Kidney epithelial cell (primary cell): Measurements from ENCODE around the gene ATXN10. TPM values are rescaled to one million over a fixed set of nuclear protein-coding genes. Genes with fewer than 3 reads are reported as not detected.

Experiments used
- DNase-seq: peaks from one replicate; pipeline ENCODE4 v3.0.0-alpha.2; 2010; ENCODE audit warnings: low read depth
- H3K27me3 ChIP-seq: 2 replicates; pipeline ENCODE4 v1.6.0; 2011; ENCODE audit warnings: low read length; ENCODE audit not compliant: control insufficient read depth, insufficient read depth
- H3K36me3 ChIP-seq: 2 replicates; pipeline ENCODE4 v1.5.1; 2011; ENCODE audit warnings: low read length; ENCODE audit not compliant: control insufficient read depth, insufficient read depth
- H3K4me3 ChIP-seq: 2 replicates; pipeline ENCODE4 v1.5.1; 2011; ENCODE audit warnings: low read depth, mild to moderate bottlenecking, control low read depth, low read length
- total RNA-seq: library from RNA; depleted of rRNA; stranded (reverse); fragments of >200 nt; gene quantifications from 2 replicates; pipeline ENCODE4 v1.2.3, GENCODE V29; 2015
- TF ChIP-seq, protein P1 (sequence below): IDR thresholded peaks from 2 replicates; pipeline ENCODE4 v1.5.1; 2011; ENCODE audit warnings: mild to moderate bottlenecking, moderate library complexity, low read length, control low read depth, inconsistent platforms; ENCODE audit not compliant: insufficient read depth, poor library complexity, severe bottlenecking

Gene ATXN10
- total RNA-seq, 1 donor from 2014 or later, result 127 TPM

DNA sequence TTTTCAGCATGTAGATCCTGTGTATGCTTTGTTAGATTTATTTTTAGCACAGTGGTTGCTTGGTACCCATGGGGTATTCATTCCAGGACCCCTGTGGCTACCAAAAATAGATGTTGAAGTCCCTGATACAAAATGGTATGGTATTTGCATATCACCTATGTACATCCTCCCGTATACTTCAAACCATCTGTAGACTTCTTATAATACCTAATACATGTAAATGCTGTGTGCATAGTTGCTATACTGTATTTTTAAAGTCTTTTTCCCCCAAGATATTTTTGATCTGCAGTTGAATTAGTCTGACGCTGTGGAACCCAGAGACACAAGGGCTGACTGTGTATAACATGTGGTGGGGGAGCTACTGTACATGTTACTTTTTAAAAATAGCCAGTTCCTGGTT lies 101.1 kb downstream of the ATXN10 start:
- no peak for DNase-seq
- Histone ChIP-seq H3K36me3 (no peaks in the 10 kb centered on the region), H3K4me3 (no peak overlapping the region), H3K27me3 (no peaks in the 10 kb centered on the region)
- TF ChIP-seq, protein P1, sequence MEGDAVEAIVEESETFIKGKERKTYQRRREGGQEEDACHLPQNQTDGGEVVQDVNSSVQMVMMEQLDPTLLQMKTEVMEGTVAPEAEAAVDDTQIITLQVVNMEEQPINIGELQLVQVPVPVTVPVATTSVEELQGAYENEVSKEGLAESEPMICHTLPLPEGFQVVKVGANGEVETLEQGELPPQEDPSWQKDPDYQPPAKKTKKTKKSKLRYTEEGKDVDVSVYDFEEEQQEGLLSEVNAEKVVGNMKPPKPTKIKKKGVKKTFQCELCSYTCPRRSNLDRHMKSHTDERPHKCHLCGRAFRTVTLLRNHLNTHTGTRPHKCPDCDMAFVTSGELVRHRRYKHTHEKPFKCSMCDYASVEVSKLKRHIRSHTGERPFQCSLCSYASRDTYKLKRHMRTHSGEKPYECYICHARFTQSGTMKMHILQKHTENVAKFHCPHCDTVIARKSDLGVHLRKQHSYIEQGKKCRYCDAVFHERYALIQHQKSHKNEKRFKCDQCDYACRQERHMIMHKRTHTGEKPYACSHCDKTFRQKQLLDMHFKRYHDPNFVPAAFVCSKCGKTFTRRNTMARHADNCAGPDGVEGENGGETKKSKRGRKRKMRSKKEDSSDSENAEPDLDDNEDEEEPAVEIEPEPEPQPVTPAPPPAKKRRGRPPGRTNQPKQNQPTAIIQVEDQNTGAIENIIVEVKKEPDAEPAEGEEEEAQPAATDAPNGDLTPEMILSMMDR, result no peak

DNA sequence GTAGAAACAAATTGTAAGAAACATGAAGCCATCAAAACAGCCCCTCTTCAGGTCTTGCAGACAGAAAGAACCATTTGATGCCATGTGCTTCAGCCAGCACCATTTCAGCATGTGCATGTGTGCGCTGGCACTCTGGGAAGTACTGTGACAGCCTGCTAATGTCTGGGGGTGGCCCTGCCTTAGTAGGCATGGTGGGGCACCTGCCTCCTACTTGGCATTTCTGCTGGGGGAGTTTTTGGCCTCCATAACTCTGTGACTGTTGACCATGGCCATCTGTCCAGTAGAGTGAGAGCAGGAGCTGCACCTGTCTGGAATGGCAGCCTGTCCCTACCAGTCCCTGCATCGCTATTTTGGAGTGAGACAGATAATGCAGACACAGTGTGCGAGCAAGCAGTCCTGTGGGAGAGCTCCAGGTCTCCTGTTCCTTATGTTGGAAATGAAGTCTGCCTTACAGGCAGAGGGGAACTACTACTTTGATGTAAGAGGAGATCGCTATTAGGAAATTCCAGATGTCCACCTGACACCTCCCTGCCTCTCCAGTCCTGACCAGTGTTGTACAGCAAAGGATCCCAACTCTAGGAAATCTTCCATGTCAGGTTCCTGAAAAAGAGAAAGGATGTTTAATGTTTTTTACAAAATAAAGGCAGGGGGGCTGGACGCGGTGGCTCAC lies 102.5 kb downstream of the ATXN10 start:
- TF ChIP-seq, protein P1, result no peak
- no peaks in the 10 kb centered on the region for H3K36me3 ChIP-seq
- H3K27me3 ChIP-seq, result no peaks in the 10 kb centered on the region

DNA sequence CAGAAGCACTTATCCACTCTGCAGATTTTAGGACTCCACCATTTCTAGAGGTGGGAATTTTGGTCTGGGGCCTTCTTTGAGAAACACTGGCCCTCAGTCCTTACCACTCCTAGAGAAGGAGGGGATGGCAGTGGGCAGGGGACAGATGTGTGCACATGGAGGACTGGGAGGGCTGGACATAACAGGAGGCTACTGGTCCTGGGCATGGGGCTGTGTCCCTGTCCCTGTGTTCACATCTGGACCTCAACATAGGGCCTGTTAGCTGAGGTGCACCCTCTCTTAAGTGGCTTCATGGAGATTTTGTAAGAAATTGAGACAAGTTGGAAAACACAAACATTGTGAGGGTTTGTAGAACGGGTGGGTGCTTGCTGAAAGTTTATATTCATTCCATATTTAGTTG lies 103.4 kb downstream of the ATXN10 start:
- no peak for DNase-seq

More for the DNA sequence above, 102.5 kb downstream of the ATXN10 start:
- DNase-seq, result no peak
- H3K4me3 ChIP-seq, result no peak overlapping the region

DNA sequence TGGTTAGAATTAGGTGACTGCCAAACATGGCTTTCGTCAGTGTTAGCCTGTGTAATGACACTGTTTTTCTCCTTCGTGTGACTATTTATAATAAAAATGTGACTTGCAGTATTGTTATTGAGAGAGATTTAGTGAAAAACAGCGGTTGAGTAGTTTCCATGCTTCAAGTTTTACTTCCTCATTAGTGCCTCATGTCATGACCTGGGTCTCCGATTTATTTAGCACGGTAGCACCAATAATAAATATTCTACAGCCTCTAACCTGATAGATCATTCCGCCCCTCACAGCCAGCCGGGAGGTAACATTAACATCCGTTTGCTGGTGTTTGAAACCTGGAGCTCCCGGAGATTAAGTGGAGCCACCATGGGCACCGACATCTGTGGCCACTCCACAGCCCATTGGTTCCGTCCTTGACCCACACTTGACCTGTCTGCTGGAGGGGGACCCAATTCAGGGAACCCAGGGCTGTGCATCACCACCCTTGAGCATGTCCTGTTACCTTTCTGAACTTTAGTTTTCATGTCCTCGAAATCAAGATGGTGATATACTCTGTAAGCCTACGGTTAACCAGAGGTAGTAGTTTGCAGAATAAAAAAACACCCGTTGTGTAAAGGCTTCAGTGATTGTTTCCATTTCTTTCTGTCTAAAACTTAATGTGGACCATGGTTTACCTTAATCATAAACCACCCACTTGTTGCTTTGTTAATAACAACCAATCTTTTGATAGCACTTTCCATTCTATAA lies 104.1 kb downstream of the ATXN10 start:
- Histone ChIP-seq H3K4me3 (no peak overlapping the region), H3K36me3 (no peaks in the 10 kb centered on the region), H3K27me3 (no peaks in the 10 kb centered on the region)
- DNase-seq, result no peak
- TF ChIP-seq, protein P1, result no peak

More for the DNA sequence above, 103.4 kb downstream of the ATXN10 start:
- Histone ChIP-seq H3K4me3 (no peak overlapping the region), H3K27me3 (no peaks in the 10 kb centered on the region), H3K36me3 (no peaks in the 10 kb centered on the region)
- TF ChIP-seq, protein P1, result no peak

DNA sequence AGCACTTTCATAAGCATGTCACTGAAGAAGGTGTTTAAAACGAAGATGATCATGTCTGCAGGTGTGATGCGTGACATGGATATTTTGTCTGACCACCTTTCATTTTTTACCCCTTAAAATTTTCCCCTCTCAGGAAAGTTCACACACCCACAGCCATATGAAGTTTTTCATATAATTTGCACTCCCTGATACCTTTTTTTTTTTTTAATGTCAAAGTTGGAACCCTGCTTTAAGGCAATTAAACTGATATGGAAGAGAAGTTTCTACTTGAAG lies 104.6 kb downstream of the ATXN10 start:
- no peak for DNase-seq
- Histone ChIP-seq H3K4me3 (no peak overlapping the region), H3K36me3 (no peaks in the 10 kb centered on the region), H3K27me3 (no peaks in the 10 kb centered on the region)
- TF ChIP-seq, protein P1, result no peak
